B cell (primary cell): ENCODE measurements around the gene ANKRD11. TPM values are rescaled to one million over a fixed set of nuclear protein-coding genes. Genes with fewer than 3 reads are reported as not detected.

ENCODE experiments used
- ATAC-seq: fragments of 200-7000 bp; cut with Tn5 transposase; one replicate; pipeline ENCODE4 v1.10.0; 2021; ENCODE audit warnings: low read depth, mild to moderate bottlenecking, moderate number of reproducible peaks, moderate library complexity
- CTCF ChIA-PET: fragments of 350-600 bp; sonication (Branson Sonifier 250); formaldehyde crosslinking; loops from one replicate; lab custom pipeline; 2021; ENCODE audit warnings: antibody characterized with exemption, inconsistent platforms; lab: Charles Lee
- POLR2A ChIA-PET: fragments of 350-600 bp; sonication (Branson Sonifier 250); formaldehyde crosslinking; loops from one replicate; lab custom pipeline; 2021; ENCODE audit warnings: antibody characterized with exemption; lab: Charles Lee
- DNase-seq: peaks from one replicate; pipeline ENCODE4 v3.0.0; 2013
- H2AFZ ChIP-seq: 2 replicates; pipeline ENCODE4 v1.6.1; 2012; ENCODE audit warnings: mild to moderate bottlenecking, low read depth, low read length; ENCODE audit not compliant: insufficient read depth, poor library complexity, severe bottlenecking
- H3K27ac ChIP-seq, 2 donors: 1 replicate in 1 of 2; 2 replicates in 1 of 2; pipeline ENCODE4 v1.5.1; 2012 to 2013; ENCODE audit warnings: low read length in 2 of 2, mild to moderate bottlenecking in 2 of 2, moderate library complexity in 1 of 2
- H3K27me3 ChIP-seq, 4 experiments: fragments of 200-600 bp in 1 of 4; sonication (generic) in 1 of 4; replicated peaks in 1 of 4; 1 replicate in 2 of 4; 2 replicates in 2 of 4; pipeline versions ENCODE4 v1.6.1 to v1.7.0; 2013 to 2016; ENCODE audit warnings: low read length in 3 of 4, mild to moderate bottlenecking in 2 of 4, mixed read lengths in 1 of 4, moderate library complexity in 1 of 4; ENCODE audit not compliant: insufficient read depth in 4 of 4, control insufficient read depth in 3 of 4; ENCODE audit errors: control extremely low read depth in 1 of 4
- H3K36me3 ChIP-seq, 2 experiments: replicated peaks in 1 of 2; 1 replicate in 1 of 2; 2 replicates in 1 of 2; pipeline versions ENCODE4 v1.6.1 to v1.7.1; 2013; ENCODE audit warnings: low read length in 1 of 2; ENCODE audit not compliant: insufficient read depth in 2 of 2, control insufficient read depth in 1 of 2; ENCODE audit errors: control extremely low read depth in 1 of 2, extremely low read depth in 1 of 2
- H3K4me1 ChIP-seq, 2 donors: fragments of 200-600 bp in 1 of 2; sonication (generic) in 1 of 2; 1 replicate in 1 of 2; 2 replicates in 1 of 2; pipeline versions ENCODE4 v1.5.1 to v1.6.1; 2013 to 2017; ENCODE audit warnings: low read length in 2 of 2; ENCODE audit not compliant: control insufficient read depth in 2 of 2, insufficient read depth in 2 of 2
- H3K4me2 ChIP-seq: replicated peaks from 2 replicates; pipeline ENCODE3; 2012; ENCODE audit warnings: mild to moderate bottlenecking, low read depth, low read length; ENCODE audit not compliant: poor library complexity, severe bottlenecking
- H3K4me3 ChIP-seq, 5 experiments: fragments of 200-600 bp in 1 of 5; sonication (generic) in 1 of 5; 1 replicate in 3 of 5; 2 replicates in 2 of 5; pipeline versions ENCODE4 v1.5.1 to v1.7.0; 2011 to 2016; ENCODE audit warnings: low read length in 4 of 5, mild to moderate bottlenecking in 4 of 5, low read depth in 2 of 5, control low read depth in 1 of 5, moderate library complexity in 1 of 5; ENCODE audit not compliant: insufficient read depth in 1 of 5; ENCODE audit errors: control extremely low read depth in 1 of 5, extremely low read depth in 1 of 5
- H3K79me2 ChIP-seq: fragments of 200-600 bp; sonication (generic); one replicate; pipeline ENCODE4 v1.6.0; 2016; ENCODE audit warnings: low read length; ENCODE audit not compliant: control insufficient read depth, insufficient read depth
- H3K9ac ChIP-seq: fragments of 200-600 bp; sonication (generic); 2 replicates; pipeline ENCODE4 v1.6.1; 2017; ENCODE audit warnings: mild to moderate bottlenecking, low read length, moderate library complexity
- H3K9me3 ChIP-seq, 3 donors: one replicate each; pipeline versions ENCODE4 v1.6.1 to v1.7.1; 2013; ENCODE audit warnings: low read length in 2 of 3; ENCODE audit not compliant: control insufficient read depth in 2 of 3, insufficient read depth in 1 of 3; ENCODE audit errors: control extremely low read depth in 1 of 3
- H4K20me1 ChIP-seq: 2 replicates; pipeline ENCODE4 v1.6.0; 2012; ENCODE audit warnings: mild to moderate bottlenecking, low read length; ENCODE audit not compliant: insufficient read depth, control insufficient read depth, poor library complexity, severe bottlenecking
- H3K27ac Mint-ChIP-seq: one replicate; pipeline ENCODE4 v1.8.0; 2021; ENCODE audit warnings: mixed read lengths
- H3K27me3 Mint-ChIP-seq: one replicate; pipeline ENCODE4 v1.8.0; 2021; ENCODE audit warnings: mixed read lengths
- H3K4me1 Mint-ChIP-seq: one replicate; pipeline ENCODE4 v1.8.0; 2021; ENCODE audit warnings: mixed read lengths
- H3K4me3 Mint-ChIP-seq: one replicate; pipeline ENCODE4 v1.8.0; 2021; ENCODE audit warnings: mixed read lengths
- H3K9me3 Mint-ChIP-seq: one replicate; pipeline ENCODE4 v1.8.0; 2022; ENCODE audit warnings: mixed read lengths; ENCODE audit not compliant: insufficient read depth
- CTCF ChIP-seq: fragments of 200-600 bp; IDR thresholded peaks from one replicate; pipeline ENCODE4 v1.8.0; 2022; ENCODE audit warnings: antibody characterized with exemption, mild to moderate bottlenecking
- EZH2 ChIP-seq: IDR thresholded peaks from 2 replicates; pipeline ENCODE4 v1.6.1; 2012; ENCODE audit warnings: borderline replicate concordance, low read depth, mild to moderate bottlenecking, moderate library complexity, low read length; ENCODE audit not compliant: insufficient read depth, poor library complexity, severe bottlenecking
- WGBS: methylation state at CpG from one replicate; pipeline ENCODE4 v1.1.5; 2013; ENCODE audit warnings: missing lambda C conversion rate; ENCODE audit not compliant: insufficient coverage; 5-methylcytosine and 5-hydroxymethylcytosine counted together
- intact Hi-C: fragments of 100-400 bp; cut with micrococcal nuclease; formaldehyde crosslinking; loops from one replicate; pipeline ENCODE4 v1.10.0; 2022
- polyA plus RNA-seq: library from polyadenylated mRNA; depleted of rRNA; stranded (reverse); fragments of >200 nt; gene quantifications from 2 replicates; pipeline ENCODE4 v1.2.3, GENCODE V29; 2012
- total RNA-seq, 2 donors: library from RNA; stranded (reverse); fragments of 120-200 nt in 1 of 2; gene quantifications; 1 replicate in 1 of 2; 2 replicates in 1 of 2; pipeline versions ENCODE4 v1.2.3 to v1.2.4, GENCODE V29; 2013 to 2022

Gene ANKRD11
- total and polyA plus RNA-seq, 2 donors (not counting 1 experiment from before 2014, with no cell fraction given), result 67.9 to 314 TPM

GRCh38 chr16:89478576-89479221 is 11.7 kb downstream of the ANKRD11 start:
- H3K27me3 Mint-ChIP-seq, result no peaks in the 10 kb centered on the region
- H3K4me3 ChIP-seq, result no peak overlapping the region
- ATAC-seq (no peak), DNase-seq (no peak)
- H3K9ac ChIP-seq, result no peak overlapping the region
- H3K27ac ChIP-seq, result no peak overlapping the region
- WGBS, result 96% methylated on average over 13 of the region's 14 CpGs
- ChIA-PET POLR2A (interaction anchor here (1.1 kb wide), 1 partner anchor 10 kb away, joined by 5 read pairs; no protein-coding TSS in a partner anchor), CTCF (interaction anchor here (1.1 kb wide), 1 partner anchor 9 kb away, joined by 3 read pairs; no protein-coding TSS in a partner anchor)
- H3K4me1 ChIP-seq, result peaks cover 72 to 86% of the 10 kb centered on the region in 2 donors
- peak overlapping the region; percentile 46 for H3K27ac Mint-ChIP-seq
- peak overlapping the region; percentile 66 for H3K4me2 ChIP-seq
- no peaks in the 10 kb centered on the region for H3K9me3 ChIP-seq
- H3K9me3 Mint-ChIP-seq, result no peaks in the 10 kb centered on the region
- peaks cover 84% of the 10 kb centered on the region for H3K4me1 Mint-ChIP-seq
- intact Hi-C loops, result no loop called here
- H4K20me1 ChIP-seq, result peaks cover 96% of the 10 kb centered on the region
- peaks cover 100% of the 10 kb centered on the region for H3K79me2 ChIP-seq
- peaks cover 0 to 5% of the 10 kb centered on the region in 2 experiments for H3K36me3 ChIP-seq
- H3K4me3 Mint-ChIP-seq, result peak overlapping the region; percentile 50
- H3K27me3 ChIP-seq, result no peaks in the 10 kb centered on the region
- H2AFZ ChIP-seq, result no peak overlapping the region
- TF ChIP-seq EZH2 (no peak), CTCF (no peak)

DNA sequence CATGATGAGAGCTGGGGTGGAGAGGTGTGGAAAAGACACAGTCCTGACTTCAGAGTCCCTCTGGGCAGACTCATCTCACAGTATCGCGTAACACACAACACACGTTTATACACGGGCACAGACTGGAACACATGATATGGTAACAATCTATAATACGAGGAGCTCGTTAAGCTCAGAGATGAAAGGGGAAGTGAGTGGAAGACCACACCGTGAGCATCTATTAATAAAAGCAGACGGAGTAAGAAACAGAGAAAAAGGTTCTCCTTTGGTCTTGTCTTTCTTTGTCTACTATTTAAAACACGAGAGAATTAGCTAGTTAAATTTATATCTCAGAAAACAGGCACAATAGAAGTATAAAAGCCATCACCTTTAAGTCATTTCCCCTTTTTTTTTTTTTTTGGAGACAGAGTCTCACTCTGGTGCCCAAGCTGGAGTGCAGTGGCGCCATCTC is 13.5 kb downstream of the ANKRD11 start:
- peak; percentile 92 for ATAC-seq
- TF ChIP-seq EZH2 (no peak), CTCF (no peak)
- DNase-seq, result peak; percentile 79
- Histone ChIP-seq H3K9me3 (no peaks in the 10 kb centered on the region), H3K36me3 (no peaks in the 10 kb centered on the region), H3K4me1 (peaks cover 67 to 85% of the 10 kb centered on the region in 2 donors), H3K27me3 (no peaks in the 10 kb centered on the region), H3K79me2 (peaks cover 100% of the 10 kb centered on the region), H3K4me3 (peak overlapping the region in 3 of 5 experiments; percentile 5 to 27 (median 23)), H3K9ac (peak overlapping the region; percentile 27), H2AFZ (no peak overlapping the region), H3K27ac (peak overlapping the region; percentile 58 to 66), H4K20me1 (peaks cover 96% of the 10 kb centered on the region), H3K4me2 (peak overlapping the region; percentile 66)
- ChIA-PET POLR2A (interaction anchor here (0.5 to 1.5 kb wide), 10 partner anchors 8 to 1046 kb away, joined by 3 to 20 read pairs (median 4); partner anchors contain the start of genes ANKRD11 and SPG7), CTCF (interaction anchor here (0.6 to 2.0 kb wide), 12 partner anchors 9 to 336 kb away, joined by 3 to 6 read pairs (median 4); no protein-coding TSS in a partner anchor)
- 5% methylated on average over 4 of the region's 10 CpGs for WGBS
- intact Hi-C loops, result loop anchor here (1.0 to 2.0 kb wide), 2 partner anchors 7 to 14 kb away; partner anchors contain the start of gene ANKRD11
- Mint-ChIP-seq H3K4me3 (peak overlapping the region; percentile 76), H3K27me3 (no peaks in the 10 kb centered on the region), H3K27ac (peak overlapping the region; percentile 69), H3K4me1 (peaks cover 83% of the 10 kb centered on the region), H3K9me3 (no peaks in the 10 kb centered on the region)
